Measurements from ENCODE around the gene TSPOAP1.

GRCh38 chr17:58370716-58371115, 42.1 kb upstream of the TSPOAP1 start:
- no peak for TF ChIP-seq CTCF (IDR thresholded peaks at IDR 0.05; ENCODE audit: insufficient read depth, low read depth, low read length)
- TF ChIP-seq EZH2 (IDR thresholded peaks at IDR 0.05; ENCODE audit: insufficient read depth, low read length): no peak
